Left renal cortex interstitium (tissue), 4 donors: ENCODE results near the gene IL12RB1. TPM values are rescaled to one million over a fixed set of nuclear protein-coding genes. Genes with fewer than 3 reads are reported as not detected.
"Not testable (repeated sequence)": the region's sequence is repeated elsewhere in the genome, so short reads cannot be mapped to it uniquely, and the experiment has no call there.

Source experiments
- DNase-seq, 4 donors: peaks; one replicate each; pipeline ENCODE4 v3.0.0-alpha.2; 2013; ENCODE audit warnings: low read depth in 4 of 4, low spot score in 2 of 4, missing footprints in 1 of 4
- polyA plus RNA-seq, 4 donors: library from polyadenylated mRNA; unstranded; fragments of 120-200 nt; gene quantifications; one replicate each; pipeline ENCODE4 v1.2.1, GENCODE V29; 2013; ENCODE audit not compliant: insufficient read length in 4 of 4

The IL12RB1 gene
- polyA plus RNA-seq, 4 donors: 0.18 to 0.42 (median 0.31) TPM

- no peak for DNase-seq
These were observed 33.0 kb downstream of the IL12RB1 start for GRCh38 chr19:18053576-18054219.

- DNase-seq: no peak
These were observed 34.8 kb downstream of the IL12RB1 start for GRCh38 chr19:18051887-18052286.

- DNase-seq: no peak
These were observed 37.3 kb downstream of the IL12RB1 start for GRCh38 chr19:18049385-18049784.

- no peak for DNase-seq
These were observed 40.5 kb downstream of the IL12RB1 start for GRCh38 chr19:18046059-18046718.

GRCh38 chr19:18045307-18046050 is 41.3 kb downstream of the IL12RB1 start:
- DNase-seq: no peak

- peak in 2 of 4 donors; percentile 49 to 50 for DNase-seq
These were observed 41.9 kb downstream of the IL12RB1 start for GRCh38 chr19:18044825-18045304.

GRCh38 chr19:18043676-18044075 is 43.1 kb downstream of the IL12RB1 start:
- DNase-seq: no peak

GRCh38 chr19:18041054-18041453 is 45.7 kb downstream of the IL12RB1 start:
- no peak for DNase-seq

- not testable (repeated sequence) for DNase-seq
These were observed 54.6 kb downstream of the IL12RB1 start for GRCh38 chr19:18032102-18032501.

GRCh38 chr19:18031401-18031800 is 55.3 kb downstream of the IL12RB1 start:
- not testable (repeated sequence) for DNase-seq

GRCh38 chr19:18029617-18030338 is 57.0 kb downstream of the IL12RB1 start:
- no peak for DNase-seq

- no peak for DNase-seq
These were observed 59.6 kb downstream of the IL12RB1 start for GRCh38 chr19:18027151-18027550.

GRCh38 chr19:18023622-18024251 is 63.0 kb downstream of the IL12RB1 start:
- DNase-seq: no peak

GRCh38 chr19:18021121-18021755 is 65.5 kb downstream of the IL12RB1 start:
- DNase-seq: no peak

- DNase-seq: no peak
These were observed 66.3 kb downstream of the IL12RB1 start for GRCh38 chr19:18020212-18021085.

GRCh38 chr19:18017275-18018083 is 69.3 kb downstream of the IL12RB1 start:
- no peak for DNase-seq

GRCh38 chr19:18016209-18016910 is 70.4 kb downstream of the IL12RB1 start:
- no peak for DNase-seq
